ENCODE results near the gene TRIM17.

- TF ChIP-seq POLR2A (IDR thresholded peaks at IDR 0.05) (no peak), CTCF (IDR thresholded peaks at IDR 0.05 in 4 of 5, conservative IDR thresholded peaks at IDR 0.05 in 1 of 5) (no peak)
Measured at GRCh38 chr1:228408869-228409805, 7.5 kb downstream of the TRIM17 start.
